Measurements from ENCODE around the gene FRAT1. TPM values are rescaled to one million over a fixed set of nuclear protein-coding genes. Genes with fewer than 3 reads are reported as not detected.
A peak's percentile ranks its signal among the peaks of the same experiment; 100 is the strongest.
"Not testable (repeated sequence)": the region's sequence is repeated elsewhere in the genome, so short reads cannot be mapped to it uniquely, and the experiment has no call there.

The FRAT1 gene, protein sequence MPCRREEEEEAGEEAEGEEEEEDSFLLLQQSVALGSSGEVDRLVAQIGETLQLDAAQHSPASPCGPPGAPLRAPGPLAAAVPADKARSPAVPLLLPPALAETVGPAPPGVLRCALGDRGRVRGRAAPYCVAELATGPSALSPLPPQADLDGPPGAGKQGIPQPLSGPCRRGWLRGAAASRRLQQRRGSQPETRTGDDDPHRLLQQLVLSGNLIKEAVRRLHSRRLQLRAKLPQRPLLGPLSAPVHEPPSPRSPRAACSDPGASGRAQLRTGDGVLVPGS
- 1.9 TPM for polyA plus RNA-seq (2013, experiment 1 of 2; ENCODE audit: insufficient read length)
- 1.1 TPM for polyA plus RNA-seq (2013, experiment 2 of 2; ENCODE audit: insufficient read length)

DNA sequence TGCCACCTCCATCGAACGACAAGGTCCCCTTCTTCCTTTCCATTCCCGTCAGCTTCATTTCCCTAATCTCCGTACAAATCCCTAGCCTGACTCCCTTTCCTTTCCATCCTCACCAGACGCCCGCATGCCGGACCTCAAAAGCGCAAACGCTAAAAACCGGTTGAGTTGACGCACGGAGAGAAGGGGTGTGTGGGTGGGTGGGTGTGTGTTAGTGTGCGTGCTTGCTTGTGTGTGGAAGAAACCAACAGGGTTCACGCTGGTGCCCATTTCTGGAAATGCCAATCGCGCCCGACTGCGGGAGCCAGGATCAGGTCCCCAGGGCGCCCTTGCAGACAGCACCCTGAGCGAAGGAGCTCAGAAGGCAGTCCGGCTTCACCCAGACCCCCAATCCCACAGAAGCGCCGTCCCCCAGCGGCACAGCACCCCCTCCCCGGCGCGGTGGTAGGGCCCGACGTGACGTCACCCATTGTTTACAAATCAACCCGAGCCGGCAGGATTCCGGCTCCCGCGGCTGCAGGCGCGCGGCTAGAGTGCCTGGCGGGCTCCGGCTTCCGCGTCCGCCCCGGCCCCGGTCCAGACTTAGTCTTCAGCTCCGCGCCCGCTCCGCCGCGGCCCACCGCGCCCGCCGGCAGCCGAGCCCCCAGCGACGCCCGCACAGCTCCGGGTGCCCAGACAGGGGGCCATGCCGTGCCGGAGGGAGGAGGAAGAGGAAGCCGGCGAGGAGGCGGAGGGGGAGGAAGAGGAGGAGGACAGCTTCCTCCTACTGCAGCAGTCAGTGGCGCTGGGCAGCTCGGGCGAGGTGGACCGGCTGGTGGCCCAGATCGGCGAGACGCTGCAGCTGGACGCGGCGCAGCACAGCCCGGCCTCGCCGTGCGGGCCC lies at the start of gene FRAT1:
FRAT1 (plus strand) TSS at position 500 of the 880 bp plus-strand sequence; CDS start at position 683, 183 bp downstream.
- peak; percentile 86 for DNase-seq

- peak; percentile 3 for DNase-seq
Measured at GRCh38 chr10:97270523-97271154, 48.4 kb upstream of the FRAT1 start.

- no peak for DNase-seq
Measured at GRCh38 chr10:97273700-97274099, 45.4 kb upstream of the FRAT1 start.

GRCh38 chr10:97274828-97275227 lies 44.2 kb upstream of the FRAT1 start:
- no peak for DNase-seq

- DNase-seq: no peak
Measured at GRCh38 chr10:97277551-97277950, 41.5 kb upstream of the FRAT1 start.

GRCh38 chr10:97278491-97278989 lies 40.5 kb upstream of the FRAT1 start:
- peak; percentile 91 for DNase-seq

GRCh38 chr10:97279121-97279815 lies 39.8 kb upstream of the FRAT1 start:
- DNase-seq: peak; percentile 13

DNA sequence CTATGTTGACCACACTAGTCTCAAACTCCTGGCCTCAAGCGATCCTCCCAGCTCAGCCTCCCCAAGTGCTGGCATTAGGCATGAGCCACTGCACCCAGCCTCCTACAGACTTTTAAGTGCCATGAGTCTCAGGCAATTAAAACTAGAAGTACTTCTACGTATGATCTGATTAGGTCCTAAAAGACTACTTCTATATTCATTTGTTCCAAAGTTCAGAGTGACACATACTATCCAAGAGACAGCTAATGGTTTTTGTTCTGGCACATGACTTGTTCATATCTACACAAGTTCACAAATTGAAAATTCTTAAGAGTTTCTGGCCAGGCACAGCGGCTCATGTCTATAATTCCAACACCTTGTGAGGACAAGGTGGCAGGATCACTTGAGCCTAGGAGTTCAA lies 38.3 kb upstream of the FRAT1 start:
- no peak for DNase-seq

GRCh38 chr10:97290076-97290475 lies 29.0 kb upstream of the FRAT1 start:
- DNase-seq: not testable (repeated sequence)

DNA sequence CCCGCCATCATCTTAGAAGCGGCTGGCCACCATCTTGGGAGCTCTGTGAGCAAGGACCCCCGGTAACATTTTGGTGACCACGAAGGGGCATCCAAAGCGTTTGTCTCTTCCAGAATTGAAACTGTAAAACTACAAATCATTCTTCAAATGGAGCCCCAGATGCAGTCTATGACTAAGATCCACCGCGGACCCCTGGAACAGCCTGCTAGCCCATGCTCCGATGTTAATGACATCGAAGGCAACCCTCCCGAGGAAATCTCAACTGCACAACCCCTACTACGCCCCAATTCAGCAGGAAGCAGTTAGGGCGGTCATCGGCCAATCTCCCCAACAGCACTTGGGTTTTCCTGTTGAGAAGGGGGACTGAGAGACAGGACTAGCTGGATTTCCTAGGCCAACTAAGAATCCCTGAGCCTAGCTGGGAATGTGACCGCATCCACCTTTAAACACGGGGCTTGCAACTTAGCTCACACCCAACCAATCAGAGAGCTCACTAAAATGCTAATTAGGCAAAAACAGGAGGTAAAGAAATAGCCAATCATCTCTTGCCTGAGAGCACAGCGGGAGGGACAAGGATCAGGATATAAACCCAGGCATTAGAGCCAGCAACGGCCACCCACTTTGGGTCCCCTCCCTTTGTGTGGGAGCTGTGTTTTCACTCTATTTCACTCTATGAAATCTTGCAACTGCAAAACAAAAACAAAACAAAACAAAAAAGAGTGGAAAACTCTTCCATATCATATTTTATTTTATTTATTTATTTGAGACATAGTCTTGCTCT lies 28.3 kb upstream of the FRAT1 start:
- not testable (repeated sequence) for DNase-seq

DNA sequence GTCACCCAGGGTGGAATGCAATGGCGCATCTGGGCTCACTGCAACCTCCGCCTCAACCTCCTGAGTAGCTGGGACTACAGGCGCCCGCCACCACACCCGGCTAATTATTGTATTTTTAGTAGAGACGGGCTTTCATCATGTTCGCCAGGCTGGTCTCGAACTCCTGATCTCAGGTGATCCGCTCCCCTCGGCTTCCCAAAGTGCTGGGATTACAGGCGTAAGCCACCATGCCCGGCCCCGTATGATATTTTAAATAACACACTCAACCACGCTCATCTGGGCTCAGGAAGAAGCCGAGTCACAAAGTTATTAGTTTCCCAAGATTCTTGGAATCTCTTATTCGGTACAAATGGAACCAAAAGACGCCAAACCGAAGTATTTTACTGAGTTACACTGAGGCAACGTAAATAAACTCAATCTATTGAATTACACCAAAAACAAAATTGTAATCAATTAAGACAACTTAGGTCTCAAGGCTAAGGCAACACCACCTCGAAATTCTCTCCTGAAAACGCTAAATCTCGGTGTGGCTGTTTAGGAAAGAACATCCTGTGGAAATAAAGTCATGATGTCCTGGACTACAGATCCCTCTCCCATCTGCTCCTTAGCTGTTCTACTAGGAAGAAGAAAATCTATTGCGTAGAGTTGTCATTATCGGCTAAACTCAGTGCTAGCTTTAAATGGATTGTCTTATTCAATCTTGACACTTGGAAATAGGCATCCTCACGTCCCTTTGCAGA lies 27.5 kb upstream of the FRAT1 start:
- DNase-seq: no peak

GRCh38 chr10:97292097-97292861 lies 26.8 kb upstream of the FRAT1 start, which contains the start of gene ARHGAP19:
Gene ARHGAP19, minus strand, starts transcription at chr10:97292637. Its CDS starts 10 bp downstream, at chr10:97292627.
- DNase-seq: peak; percentile 98

DNA sequence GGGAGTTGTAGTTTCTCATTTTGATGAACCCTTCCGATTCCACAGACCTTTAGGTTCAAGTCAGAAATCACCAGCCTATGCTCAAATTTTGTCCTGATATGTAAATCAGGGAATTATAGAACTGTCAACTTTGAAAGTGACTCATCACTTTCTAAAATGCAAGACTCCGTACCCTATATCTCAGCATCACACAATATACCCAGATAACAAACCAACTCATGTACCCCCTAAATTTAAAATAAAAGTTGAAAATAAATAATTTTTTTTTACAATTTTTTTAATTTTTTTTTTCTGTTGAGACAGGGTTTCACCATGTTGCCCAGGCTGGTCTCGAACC lies 26.2 kb upstream of the FRAT1 start:
- DNase-seq: no peak

DNA sequence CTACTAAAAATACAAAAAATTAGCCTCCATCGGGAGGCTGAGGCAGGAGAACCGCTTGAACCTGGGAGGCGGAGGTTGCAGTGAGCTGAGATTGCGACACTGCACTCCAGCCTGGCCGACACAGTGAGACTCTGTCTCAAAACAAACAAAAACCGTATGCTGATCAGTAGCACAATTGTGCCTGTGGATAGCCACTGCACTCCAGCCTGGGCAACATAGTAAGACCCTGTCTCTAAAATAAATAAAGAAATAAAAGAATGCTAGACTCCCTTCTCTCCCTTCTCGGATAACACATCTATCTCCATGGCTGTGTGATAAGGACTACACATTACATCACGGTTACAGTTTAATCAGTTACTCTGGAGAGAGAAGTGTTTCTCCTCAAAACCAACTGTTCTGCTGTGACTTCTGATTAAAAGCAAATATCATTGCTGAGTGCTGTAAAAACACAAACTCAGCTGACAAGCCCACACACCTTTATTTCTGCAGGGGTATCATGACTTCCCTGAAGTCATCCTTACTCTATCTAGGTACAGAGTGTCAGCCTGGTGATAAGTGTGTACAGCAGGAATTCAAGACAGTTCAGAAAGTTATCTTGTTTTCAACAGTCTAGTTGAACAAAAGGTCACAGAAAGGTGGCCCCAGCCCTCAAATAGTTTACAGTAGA lies 21.4 kb upstream of the FRAT1 start:
- DNase-seq: no peak

DNA sequence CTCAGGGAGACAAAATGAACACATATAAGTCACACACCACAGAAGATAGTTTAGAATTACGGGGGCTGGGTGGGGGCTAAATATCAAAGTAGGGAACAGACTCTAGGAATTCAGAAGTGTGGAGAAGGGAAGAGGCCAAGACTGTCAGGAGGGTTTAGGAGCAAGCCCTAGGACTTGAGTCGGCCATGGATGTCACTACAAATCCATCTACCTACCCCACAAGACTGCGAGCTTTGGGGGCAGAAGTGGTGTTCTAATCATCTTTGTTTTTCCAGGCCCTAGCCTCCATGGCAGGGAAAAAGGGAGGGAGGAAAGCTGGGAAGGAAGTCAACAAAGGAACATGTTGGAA lies 20.9 kb upstream of the FRAT1 start:
- DNase-seq: no peak

DNA sequence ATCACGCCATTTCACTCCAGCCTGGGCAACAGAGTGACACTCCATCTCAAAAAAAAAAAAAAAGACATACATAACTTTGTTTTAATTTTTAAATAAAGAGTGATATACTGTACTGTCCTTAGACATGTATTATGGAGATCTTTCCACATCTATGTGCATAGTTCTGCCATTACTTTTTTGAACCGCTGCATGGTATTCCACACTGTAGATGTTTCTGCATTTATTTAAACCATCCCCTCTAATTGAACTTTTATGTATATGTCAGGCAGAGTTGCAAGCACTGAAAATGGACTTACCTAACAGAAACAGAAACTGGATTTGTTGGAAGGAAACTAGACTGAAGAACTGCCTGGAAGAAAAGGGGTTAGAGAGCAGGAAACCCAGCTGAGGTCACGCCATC lies 18.1 kb upstream of the FRAT1 start:
- DNase-seq: no peak

GRCh38 chr10:97302088-97302791 lies 16.8 kb upstream of the FRAT1 start:
- no peak for DNase-seq

DNA sequence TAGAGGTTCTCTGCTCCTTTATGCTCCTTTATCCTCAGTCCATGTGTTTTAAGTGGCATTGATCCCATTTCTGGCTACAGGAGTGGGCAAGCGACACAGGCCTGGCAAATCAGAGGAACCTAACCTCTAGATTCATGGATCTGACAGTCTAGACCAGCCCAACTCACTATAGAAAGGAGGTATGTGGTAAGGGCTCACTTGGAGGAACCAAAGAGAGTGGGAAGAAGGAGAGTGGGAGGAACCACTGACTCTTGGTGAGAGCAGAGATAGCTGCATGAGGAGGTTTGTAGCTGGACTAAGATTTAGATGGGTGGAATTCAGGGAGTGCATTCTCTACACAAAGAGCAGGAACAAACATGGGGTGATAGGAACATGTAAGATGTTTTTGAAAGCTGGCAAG lies 11.6 kb upstream of the FRAT1 start:
- DNase-seq: no peak
